ENCODE measurements around the gene ERMAP. TPM values are rescaled to one million over a fixed set of nuclear protein-coding genes. Genes with fewer than 3 reads are reported as not detected.

The ERMAP gene
- total and polyA plus RNA-seq, 10 of the 15 experiments (the other 5 are each of a cell fraction or from before 2014, with no cell fraction given): 1.4 to 6.8 (median 4.1) TPM

- TF ChIP-seq CEBPZ (IDR thresholded peaks at IDR 0.05; ENCODE audit: low read depth, low read length) (no peak), BMI1 (IDR thresholded peaks at IDR 0.05; ENCODE audit: borderline replicate concordance) (no peak), NKRF (conservative IDR thresholded peaks at IDR 0.05) (no peak), ESRRA (IDR thresholded peaks at IDR 0.05; ENCODE audit: low read length) (no peak), MYC (IDR thresholded peaks at IDR 0.05; ENCODE audit: insufficient read depth, insufficient read length, insufficient replicate concordance, low read length, severe bottlenecking) (no peak), GATAD2B (conservative IDR thresholded peaks at IDR 0.05; ENCODE audit: low read depth) (no peak)
Observed at GRCh38 chr1:42841010-42841409, 24.1 kb downstream of the ERMAP start (continued).
